SK-N-SH (cell line): ENCODE data around the gene BPIFA2.

ENCODE experiments used
- CHD2 ChIP-seq: fragments of 150-350 bp; IDR thresholded peaks from 2 replicates; pipeline ENCODE4 v1.6.1; 2018; ENCODE audit warnings: low read length; ENCODE audit not compliant: partially characterized antibody
- FOXJ3 ChIP-seq: sonication (generic); formaldehyde crosslinking; IDR thresholded peaks from 2 replicates; pipeline ENCODE4 v1.5.1; 2020; ENCODE audit warnings: mild to moderate bottlenecking, missing genetic modification reagents
- JUND ChIP-seq: IDR thresholded peaks from 2 replicates; pipeline ENCODE4 v1.4.0; 2012
- MAX ChIP-seq: IDR thresholded peaks from 2 replicates; pipeline ENCODE4 v1.4.0; 2012; ENCODE audit warnings: low read depth
- MEF2A ChIP-seq: IDR thresholded peaks from 2 replicates; pipeline ENCODE4 v1.4.0; 2012; ENCODE audit warnings: low read depth, borderline replicate concordance
- POLR2AphosphoS5 ChIP-seq: IDR thresholded peaks from 2 replicates; pipeline ENCODE4 v1.6.1; 2012; ENCODE audit warnings: low read depth, low read length
- RAD21 ChIP-seq: IDR thresholded peaks from 2 replicates; pipeline ENCODE4 v1.6.1; 2012; ENCODE audit warnings: mild to moderate bottlenecking, low read length
- RFX5 ChIP-seq: IDR thresholded peaks from 2 replicates; pipeline ENCODE4 v1.6.1; 2012; ENCODE audit warnings: mild to moderate bottlenecking, improper control_type of control experiment, low read length
- RXRA ChIP-seq: IDR thresholded peaks from 2 replicates; pipeline ENCODE4 v1.4.0; 2012; ENCODE audit warnings: low read depth, mild to moderate bottlenecking, borderline replicate concordance
- SIN3A ChIP-seq: IDR thresholded peaks from 2 replicates; pipeline ENCODE4 v1.6.1; 2012; ENCODE audit warnings: low read depth, mild to moderate bottlenecking, low read length, moderate library complexity, borderline replicate concordance
- SMC3 ChIP-seq: IDR thresholded peaks from 2 replicates; pipeline ENCODE4 v1.6.1; 2012; ENCODE audit warnings: low read depth, low read length, improper control_type of control experiment
- TAF1 ChIP-seq: IDR thresholded peaks from 2 replicates; pipeline ENCODE4 v1.6.1; 2012; ENCODE audit warnings: low read depth, mild to moderate bottlenecking, low read length, moderate library complexity, borderline replicate concordance
- USF2 ChIP-seq: fragments of 150-350 bp; IDR thresholded peaks from 2 replicates; pipeline ENCODE4 v1.6.1; 2017; ENCODE audit warnings: antibody characterized with exemption, low read length, low read depth, borderline replicate concordance
- TF ChIP-seq, protein P1 (sequence below): fragments of 200-600 bp; sonication (generic); IDR thresholded peaks from 2 replicates; pipeline ENCODE4 v1.6.1; 2017; ENCODE audit warnings: antibody characterized with exemption, mild to moderate bottlenecking, moderate library complexity

- no peak for TF ChIP-seq TAF1
- TF ChIP-seq, protein P1, sequence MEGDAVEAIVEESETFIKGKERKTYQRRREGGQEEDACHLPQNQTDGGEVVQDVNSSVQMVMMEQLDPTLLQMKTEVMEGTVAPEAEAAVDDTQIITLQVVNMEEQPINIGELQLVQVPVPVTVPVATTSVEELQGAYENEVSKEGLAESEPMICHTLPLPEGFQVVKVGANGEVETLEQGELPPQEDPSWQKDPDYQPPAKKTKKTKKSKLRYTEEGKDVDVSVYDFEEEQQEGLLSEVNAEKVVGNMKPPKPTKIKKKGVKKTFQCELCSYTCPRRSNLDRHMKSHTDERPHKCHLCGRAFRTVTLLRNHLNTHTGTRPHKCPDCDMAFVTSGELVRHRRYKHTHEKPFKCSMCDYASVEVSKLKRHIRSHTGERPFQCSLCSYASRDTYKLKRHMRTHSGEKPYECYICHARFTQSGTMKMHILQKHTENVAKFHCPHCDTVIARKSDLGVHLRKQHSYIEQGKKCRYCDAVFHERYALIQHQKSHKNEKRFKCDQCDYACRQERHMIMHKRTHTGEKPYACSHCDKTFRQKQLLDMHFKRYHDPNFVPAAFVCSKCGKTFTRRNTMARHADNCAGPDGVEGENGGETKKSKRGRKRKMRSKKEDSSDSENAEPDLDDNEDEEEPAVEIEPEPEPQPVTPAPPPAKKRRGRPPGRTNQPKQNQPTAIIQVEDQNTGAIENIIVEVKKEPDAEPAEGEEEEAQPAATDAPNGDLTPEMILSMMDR: no peak
- no peak for TF ChIP-seq MAX
- TF ChIP-seq MEF2A: no peak
- no peak for TF ChIP-seq JUND
- no peak for TF ChIP-seq RXRA
- TF ChIP-seq SIN3A: no peak
- TF ChIP-seq RAD21: no peak
- TF ChIP-seq FOXJ3 (CRISPR knock-in tag): no peak
- no peak for TF ChIP-seq POLR2AphosphoS5
- no peak for TF ChIP-seq CHD2
- TF ChIP-seq SMC3: no peak
- no peak for TF ChIP-seq USF2
- no peak for TF ChIP-seq RFX5
These were observed 19.9 kb upstream of the BPIFA2 start for GRCh38 chr20:33148040-33148439.
